Measurements from ENCODE around the gene GRXCR2.

The GRXCR2 gene

GRCh38 chr5:145835848-145836239 lies 37.0 kb downstream of the GRXCR2 start:
- peak overlapping the region; percentile 60 for H3K4me3 ChIP-seq (ENCODE audit: low read length)
- TF ChIP-seq CTCF (conservative IDR thresholded peaks at IDR 0.05; ENCODE audit: low read depth, low read length): no peak
- DNase-seq (ENCODE audit: low read depth): no peak

GRCh38 chr5:145834917-145835847 lies 37.6 kb downstream of the GRXCR2 start, which contains the start of gene PRELID2:
Gene PRELID2, minus strand, starts transcription at chr5:145835342. Its CDS starts 91 bp downstream, at chr5:145835251.
- peak within 1 kb of the TSS; percentile 60 for H3K4me3 ChIP-seq (ENCODE audit: low read length)
- peak; percentile 54 for DNase-seq (ENCODE audit: low read depth)
- no peak for TF ChIP-seq CTCF (conservative IDR thresholded peaks at IDR 0.05; ENCODE audit: low read depth, low read length)

GRCh38 chr5:145834554-145834916 lies 38.3 kb downstream of the GRXCR2 start:
- H3K4me3 ChIP-seq (ENCODE audit: low read length): peak overlapping the region; percentile 60
- no peak for DNase-seq (ENCODE audit: low read depth)
- no peak for TF ChIP-seq CTCF (conservative IDR thresholded peaks at IDR 0.05; ENCODE audit: low read depth, low read length)

- H3K4me3 ChIP-seq (ENCODE audit: low read length): no peak overlapping the region
- no peak for DNase-seq (ENCODE audit: low read depth)
- TF ChIP-seq CTCF (conservative IDR thresholded peaks at IDR 0.05; ENCODE audit: low read depth, low read length): no peak
These were observed 39.1 kb downstream of the GRXCR2 start for GRCh38 chr5:145833631-145834200.

- DNase-seq (ENCODE audit: low read depth): no peak
- no peak for TF ChIP-seq CTCF (conservative IDR thresholded peaks at IDR 0.05; ENCODE audit: low read depth, low read length)
- no peak overlapping the region for H3K4me3 ChIP-seq (ENCODE audit: low read length)
These were observed 42.2 kb downstream of the GRXCR2 start for GRCh38 chr5:145830594-145830993.

- TF ChIP-seq CTCF (conservative IDR thresholded peaks at IDR 0.05; ENCODE audit: low read depth, low read length): no peak
- H3K4me3 ChIP-seq (ENCODE audit: low read length): no peak overlapping the region
- no peak for DNase-seq (ENCODE audit: low read depth)
These were observed 43.0 kb downstream of the GRXCR2 start for GRCh38 chr5:145829708-145830361.
